Liver (tissue), 9 donors: Measurements from ENCODE around the gene SLC9C1. TPM values are rescaled to one million over a fixed set of nuclear protein-coding genes. Genes with fewer than 3 reads are reported as not detected.

ENCODE experiments used
- DNase-seq: peaks from one replicate; pipeline ENCODE4 v3.0.0-alpha.2; 2017; ENCODE audit warnings: low spot score
- H3K27ac ChIP-seq, 2 donors: one replicate each; pipeline ENCODE4 v1.7.0; 2013; ENCODE audit warnings: inconsistent platforms in 2 of 2, low read length in 2 of 2, control low read depth in 1 of 2, low read depth in 1 of 2, mild to moderate bottlenecking in 1 of 2
- H3K27me3 ChIP-seq, 4 donors: one replicate each; pipeline versions ENCODE4 v1.6.1 to v1.7.0; 2013; ENCODE audit warnings: low read length in 3 of 4, inconsistent platforms in 1 of 4, mild to moderate bottlenecking in 1 of 4, moderate library complexity in 1 of 4; ENCODE audit not compliant: control insufficient read depth in 4 of 4, insufficient read depth in 4 of 4
- H3K36me3 ChIP-seq, 4 donors: one replicate each; pipeline versions ENCODE4 v1.6.1 to v1.7.0; 2013; ENCODE audit warnings: low read length in 3 of 4, mild to moderate bottlenecking in 3 of 4, low read depth in 1 of 4, moderate library complexity in 1 of 4; ENCODE audit not compliant: control insufficient read depth in 4 of 4, insufficient read depth in 3 of 4
- H3K4me1 ChIP-seq, 4 donors: one replicate each; pipeline versions ENCODE4 v1.6.1 to v1.7.0; 2013; ENCODE audit warnings: low read length in 3 of 4, mild to moderate bottlenecking in 3 of 4, moderate library complexity in 1 of 4; ENCODE audit not compliant: control insufficient read depth in 4 of 4, insufficient read depth in 4 of 4
- H3K4me3 ChIP-seq, 3 donors: one replicate each; pipeline versions ENCODE4 v1.6.1 to v1.7.0; 2013; ENCODE audit warnings: low read length in 3 of 3, control low read depth in 1 of 3, low read depth in 1 of 3, mild to moderate bottlenecking in 1 of 3
- H3K9ac ChIP-seq, 2 donors: one replicate each; pipeline ENCODE4 v1.7.0; 2013; ENCODE audit warnings: low read length in 2 of 2, mild to moderate bottlenecking in 2 of 2, moderate library complexity in 2 of 2, control low read depth in 1 of 2, low read depth in 1 of 2
- H3K9me3 ChIP-seq, 4 donors: one replicate each; pipeline versions ENCODE4 v1.6.1 to v1.7.0; 2013; ENCODE audit warnings: low read length in 3 of 4; ENCODE audit not compliant: control insufficient read depth in 4 of 4
- EGR1 ChIP-seq, 2 donors: IDR thresholded peaks; 2 replicates each; pipeline ENCODE4 v1.6.1; 2016 to 2018; ENCODE audit warnings: antibody characterized with exemption in 2 of 2, low read depth in 2 of 2
- FOXA1 ChIP-seq: IDR thresholded peaks from 2 replicates; pipeline ENCODE4 v1.6.1; 2016; ENCODE audit warnings: antibody characterized with exemption
- GABPA ChIP-seq, 2 donors: IDR thresholded peaks in 1 of 2; conservative IDR thresholded peaks in 1 of 2; 2 replicates each; pipeline ENCODE4 v1.6.1; 2016; ENCODE audit warnings: antibody characterized with exemption in 2 of 2, mild to moderate bottlenecking in 1 of 2, moderate library complexity in 1 of 2
- HNF4A ChIP-seq, 2 donors: conservative IDR thresholded peaks; 2 replicates each; pipeline ENCODE4 v1.6.1; 2016; ENCODE audit warnings: antibody characterized with exemption in 2 of 2, mild to moderate bottlenecking in 2 of 2
- HNF4G ChIP-seq: IDR thresholded peaks from 2 replicates; pipeline ENCODE4 v1.6.1; 2016; ENCODE audit warnings: antibody characterized with exemption
- JUND ChIP-seq, 2 donors: IDR thresholded peaks; 2 replicates each; pipeline ENCODE4 v1.6.1; 2016; ENCODE audit warnings: antibody characterized with exemption in 2 of 2
- NR2F2 ChIP-seq: IDR thresholded peaks from 2 replicates; pipeline ENCODE4 v1.6.1; 2016; ENCODE audit warnings: antibody characterized with exemption
- RAD21 ChIP-seq, 2 donors: IDR thresholded peaks; 2 replicates each; pipeline ENCODE4 v1.6.1; 2016; ENCODE audit warnings: antibody characterized with exemption in 2 of 2, mild to moderate bottlenecking in 2 of 2
- RXRA ChIP-seq, 2 donors: IDR thresholded peaks; 2 replicates each; pipeline ENCODE4 v1.6.1; 2017 to 2018; ENCODE audit warnings: antibody characterized with exemption in 2 of 2, mild to moderate bottlenecking in 1 of 2
- SP1 ChIP-seq: IDR thresholded peaks from 2 replicates; pipeline ENCODE4 v1.6.1; 2018; ENCODE audit warnings: antibody characterized with exemption, mild to moderate bottlenecking
- TAF1 ChIP-seq: conservative IDR thresholded peaks from 2 replicates; pipeline ENCODE4 v1.6.1; 2016; ENCODE audit warnings: antibody characterized with exemption, mild to moderate bottlenecking
- YY1 ChIP-seq: IDR thresholded peaks from 2 replicates; pipeline ENCODE4 v1.6.1; 2016; ENCODE audit warnings: antibody characterized with exemption, mild to moderate bottlenecking
- WGBS: extraction: QIAGEN DNeasy Blood & Tissue Kit; methylation state at CpG from one replicate; pipeline ENCODE4 v1.1.7; 2013; 5-methylcytosine and 5-hydroxymethylcytosine counted together
- polyA plus RNA-seq, 2 donors: library from polyadenylated mRNA; stranded (reverse) in 1 of 2; unstranded in 1 of 2; fragments of 200-250 nt in 1 of 2; fragments of >200 nt in 1 of 2; fragmentation: Nextera tagmentation in 1 of 2; extraction: Ambion mirVana in 1 of 2; gene quantifications; one replicate each; pipeline versions ENCODE4 v1.2.1 to v1.2.3, GENCODE V29; 2013 to 2015
- total RNA-seq, 2 donors: library from RNA; depleted of rRNA; stranded (reverse); fragments of >200 nt; gene quantifications; one replicate each; pipeline ENCODE4 v1.2.3, GENCODE V29; 2014
- TF ChIP-seq, protein P1 (sequence below): IDR thresholded peaks from 2 replicates; pipeline ENCODE4 v1.6.1; 2016; ENCODE audit warnings: antibody characterized with exemption
- TF ChIP-seq, protein P2 (sequence below): IDR thresholded peaks from 2 replicates; pipeline ENCODE4 v1.6.1; 2016; ENCODE audit warnings: antibody characterized with exemption
- TF ChIP-seq, protein P3 (sequence below): fragments of 150-350 bp; IDR thresholded peaks from 2 replicates; pipeline ENCODE4 v1.5.1; 2017; ENCODE audit warnings: improper control_type of control experiment, low read depth, low read length; ENCODE audit not compliant: missing input control
- TF ChIP-seq, protein P4 (sequence below): IDR thresholded peaks from 2 replicates; pipeline ENCODE4 v1.6.1; 2016; ENCODE audit warnings: antibody characterized with exemption
- TF ChIP-seq, protein P5 (sequence below): IDR thresholded peaks from 2 replicates; pipeline ENCODE4 v1.6.1; 2016; ENCODE audit warnings: antibody characterized with exemption, mild to moderate bottlenecking
- donor health status: healthy.
- donor health status: healthy.
- donor health status: healthy.
- donor health status: healthy.
- donor health status: healthy.

Gene SLC9C1
- total and polyA plus RNA-seq, 4 donors: 0.28 TPM; not detected in 3

DNA sequence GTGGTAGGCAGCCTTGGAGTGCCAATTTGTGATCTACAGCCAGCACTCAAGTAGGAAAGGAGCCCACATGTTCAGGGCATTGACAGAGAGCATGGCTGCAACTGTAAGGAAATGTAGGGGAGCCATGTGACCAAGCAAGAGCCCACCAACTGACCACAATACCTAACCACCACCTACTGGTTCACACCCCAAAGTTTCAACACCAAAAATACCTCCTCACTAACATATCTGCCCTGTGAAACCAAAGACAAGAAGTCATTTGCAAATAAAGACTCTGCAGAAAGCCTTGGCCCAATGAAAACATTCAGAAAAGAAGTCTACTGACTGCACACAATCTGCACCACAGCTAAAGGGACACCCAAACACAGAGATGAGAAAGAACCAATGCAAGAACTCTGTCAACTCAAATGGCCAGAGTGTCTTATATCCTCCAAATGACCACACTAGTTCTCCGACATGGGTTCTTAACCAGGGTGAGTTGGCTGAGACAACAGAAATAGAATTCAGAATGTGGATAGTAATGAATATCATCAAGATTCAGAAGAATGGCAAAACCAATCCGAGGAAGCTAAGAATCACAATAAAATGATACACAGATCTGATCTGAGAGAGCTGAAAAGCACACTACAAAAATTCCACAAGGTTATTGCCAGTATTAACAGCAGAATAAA lies 40.6 kb downstream of the SLC9C1 start:
- TF ChIP-seq YY1 (no peak), RXRA (IDR thresholded peaks at IDR 0.05) (no peak), SP1 (no peak), HNF4A (conservative IDR thresholded peaks at IDR 0.05) (no peak), NR2F2 (no peak), TAF1 (no peak), JUND (IDR thresholded peaks at IDR 0.05) (no peak)
- TF ChIP-seq, protein P1, sequence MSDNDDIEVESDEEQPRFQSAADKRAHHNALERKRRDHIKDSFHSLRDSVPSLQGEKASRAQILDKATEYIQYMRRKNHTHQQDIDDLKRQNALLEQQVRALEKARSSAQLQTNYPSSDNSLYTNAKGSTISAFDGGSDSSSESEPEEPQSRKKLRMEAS: no peak
- TF ChIP-seq, protein P2, sequence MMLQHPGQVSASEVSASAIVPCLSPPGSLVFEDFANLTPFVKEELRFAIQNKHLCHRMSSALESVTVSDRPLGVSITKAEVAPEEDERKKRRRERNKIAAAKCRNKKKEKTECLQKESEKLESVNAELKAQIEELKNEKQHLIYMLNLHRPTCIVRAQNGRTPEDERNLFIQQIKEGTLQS: no peak
- TF ChIP-seq, protein P3, sequence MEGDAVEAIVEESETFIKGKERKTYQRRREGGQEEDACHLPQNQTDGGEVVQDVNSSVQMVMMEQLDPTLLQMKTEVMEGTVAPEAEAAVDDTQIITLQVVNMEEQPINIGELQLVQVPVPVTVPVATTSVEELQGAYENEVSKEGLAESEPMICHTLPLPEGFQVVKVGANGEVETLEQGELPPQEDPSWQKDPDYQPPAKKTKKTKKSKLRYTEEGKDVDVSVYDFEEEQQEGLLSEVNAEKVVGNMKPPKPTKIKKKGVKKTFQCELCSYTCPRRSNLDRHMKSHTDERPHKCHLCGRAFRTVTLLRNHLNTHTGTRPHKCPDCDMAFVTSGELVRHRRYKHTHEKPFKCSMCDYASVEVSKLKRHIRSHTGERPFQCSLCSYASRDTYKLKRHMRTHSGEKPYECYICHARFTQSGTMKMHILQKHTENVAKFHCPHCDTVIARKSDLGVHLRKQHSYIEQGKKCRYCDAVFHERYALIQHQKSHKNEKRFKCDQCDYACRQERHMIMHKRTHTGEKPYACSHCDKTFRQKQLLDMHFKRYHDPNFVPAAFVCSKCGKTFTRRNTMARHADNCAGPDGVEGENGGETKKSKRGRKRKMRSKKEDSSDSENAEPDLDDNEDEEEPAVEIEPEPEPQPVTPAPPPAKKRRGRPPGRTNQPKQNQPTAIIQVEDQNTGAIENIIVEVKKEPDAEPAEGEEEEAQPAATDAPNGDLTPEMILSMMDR: no peak
- TF ChIP-seq, protein P4, sequence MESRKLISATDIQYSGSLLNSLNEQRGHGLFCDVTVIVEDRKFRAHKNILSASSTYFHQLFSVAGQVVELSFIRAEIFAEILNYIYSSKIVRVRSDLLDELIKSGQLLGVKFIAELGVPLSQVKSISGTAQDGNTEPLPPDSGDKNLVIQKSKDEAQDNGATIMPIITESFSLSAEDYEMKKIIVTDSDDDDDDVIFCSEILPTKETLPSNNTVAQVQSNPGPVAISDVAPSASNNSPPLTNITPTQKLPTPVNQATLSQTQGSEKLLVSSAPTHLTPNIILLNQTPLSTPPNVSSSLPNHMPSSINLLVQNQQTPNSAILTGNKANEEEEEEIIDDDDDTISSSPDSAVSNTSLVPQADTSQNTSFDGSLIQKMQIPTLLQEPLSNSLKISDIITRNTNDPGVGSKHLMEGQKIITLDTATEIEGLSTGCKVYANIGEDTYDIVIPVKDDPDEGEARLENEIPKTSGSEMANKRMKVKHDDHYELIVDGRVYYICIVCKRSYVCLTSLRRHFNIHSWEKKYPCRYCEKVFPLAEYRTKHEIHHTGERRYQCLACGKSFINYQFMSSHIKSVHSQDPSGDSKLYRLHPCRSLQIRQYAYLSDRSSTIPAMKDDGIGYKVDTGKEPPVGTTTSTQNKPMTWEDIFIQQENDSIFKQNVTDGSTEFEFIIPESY: no peak
- Histone ChIP-seq H3K4me3 (no peak overlapping the region), H3K36me3 (no peaks in the 10 kb centered on the region), H3K4me1 (no peaks in the 10 kb centered on the region), H3K9me3 (no peaks in the 10 kb centered on the region), H3K27ac (no peak overlapping the region), H3K9ac (no peak overlapping the region), H3K27me3 (no peaks in the 10 kb centered on the region)
- 71% methylated on average over 2 of the region's 2 CpGs for WGBS
- no peak for DNase-seq

DNA sequence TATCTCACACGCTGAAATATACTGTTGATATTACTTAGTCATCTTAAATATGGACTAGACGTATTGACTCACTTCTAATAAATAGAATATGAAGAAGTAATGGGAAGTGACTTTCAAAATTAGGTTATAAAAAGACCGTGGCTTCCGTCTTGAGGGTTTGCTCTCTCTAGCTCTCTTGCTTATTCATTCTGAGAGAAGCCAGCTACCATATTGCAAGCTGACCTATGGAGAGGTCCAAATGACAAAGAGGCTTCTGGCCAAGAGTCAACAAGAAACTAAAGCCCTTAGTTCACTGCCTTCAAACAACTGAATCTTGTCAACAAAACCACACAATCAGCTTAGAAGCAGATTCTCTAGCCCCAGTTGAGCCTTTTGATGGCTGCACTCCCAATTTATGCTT lies 46.1 kb downstream of the SLC9C1 start:
- Histone ChIP-seq H3K4me3 (no peak overlapping the region), H3K9ac (no peak overlapping the region), H3K4me1 (no peaks in the 10 kb centered on the region), H3K27ac (no peak overlapping the region), H3K27me3 (peaks cover 0 to 2% (median 0%) of the 10 kb centered on the region in 4 donors), H3K9me3 (no peaks in the 10 kb centered on the region), H3K36me3 (no peaks in the 10 kb centered on the region)
- 86% methylated on average over 4 of the region's 4 CpGs for WGBS
- no peak for DNase-seq
- TF ChIP-seq RAD21 (IDR thresholded peaks at IDR 0.05) (no peak), HNF4G (no peak), EGR1 (IDR thresholded peaks at IDR 0.05; ENCODE audit: low read depth in 2 of 2) (no peak), YY1 (no peak), GABPA (IDR thresholded peaks at IDR 0.05 in 1 of 2, conservative IDR thresholded peaks at IDR 0.05 in 1 of 2) (no peak), FOXA1 (no peak), JUND (IDR thresholded peaks at IDR 0.05) (no peak), HNF4A (conservative IDR thresholded peaks at IDR 0.05) (no peak), RXRA (IDR thresholded peaks at IDR 0.05) (no peak), NR2F2 (no peak)
- TF ChIP-seq, protein P5, sequence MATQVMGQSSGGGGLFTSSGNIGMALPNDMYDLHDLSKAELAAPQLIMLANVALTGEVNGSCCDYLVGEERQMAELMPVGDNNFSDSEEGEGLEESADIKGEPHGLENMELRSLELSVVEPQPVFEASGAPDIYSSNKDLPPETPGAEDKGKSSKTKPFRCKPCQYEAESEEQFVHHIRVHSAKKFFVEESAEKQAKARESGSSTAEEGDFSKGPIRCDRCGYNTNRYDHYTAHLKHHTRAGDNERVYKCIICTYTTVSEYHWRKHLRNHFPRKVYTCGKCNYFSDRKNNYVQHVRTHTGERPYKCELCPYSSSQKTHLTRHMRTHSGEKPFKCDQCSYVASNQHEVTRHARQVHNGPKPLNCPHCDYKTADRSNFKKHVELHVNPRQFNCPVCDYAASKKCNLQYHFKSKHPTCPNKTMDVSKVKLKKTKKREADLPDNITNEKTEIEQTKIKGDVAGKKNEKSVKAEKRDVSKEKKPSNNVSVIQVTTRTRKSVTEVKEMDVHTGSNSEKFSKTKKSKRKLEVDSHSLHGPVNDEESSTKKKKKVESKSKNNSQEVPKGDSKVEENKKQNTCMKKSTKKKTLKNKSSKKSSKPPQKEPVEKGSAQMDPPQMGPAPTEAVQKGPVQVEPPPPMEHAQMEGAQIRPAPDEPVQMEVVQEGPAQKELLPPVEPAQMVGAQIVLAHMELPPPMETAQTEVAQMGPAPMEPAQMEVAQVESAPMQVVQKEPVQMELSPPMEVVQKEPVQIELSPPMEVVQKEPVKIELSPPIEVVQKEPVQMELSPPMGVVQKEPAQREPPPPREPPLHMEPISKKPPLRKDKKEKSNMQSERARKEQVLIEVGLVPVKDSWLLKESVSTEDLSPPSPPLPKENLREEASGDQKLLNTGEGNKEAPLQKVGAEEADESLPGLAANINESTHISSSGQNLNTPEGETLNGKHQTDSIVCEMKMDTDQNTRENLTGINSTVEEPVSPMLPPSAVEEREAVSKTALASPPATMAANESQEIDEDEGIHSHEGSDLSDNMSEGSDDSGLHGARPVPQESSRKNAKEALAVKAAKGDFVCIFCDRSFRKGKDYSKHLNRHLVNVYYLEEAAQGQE: no peak
- TF ChIP-seq, protein P3: no peak
- TF ChIP-seq, protein P2: no peak
- TF ChIP-seq, protein P1: no peak
